Dedifferentiated amniotic fluid mesenchymal stem cell (primary cell): ENCODE results near the gene GULP1.
"Not testable (repeated sequence)": the region's sequence is repeated elsewhere in the genome, so short reads cannot be mapped to it uniquely, and the experiment has no call there.

Experiments used
- DNase-seq: peaks from one replicate; pipeline ENCODE4 v3.0.0-alpha.2; 2016; ENCODE audit errors: extremely low spot score

GULP1 gene, protein sequence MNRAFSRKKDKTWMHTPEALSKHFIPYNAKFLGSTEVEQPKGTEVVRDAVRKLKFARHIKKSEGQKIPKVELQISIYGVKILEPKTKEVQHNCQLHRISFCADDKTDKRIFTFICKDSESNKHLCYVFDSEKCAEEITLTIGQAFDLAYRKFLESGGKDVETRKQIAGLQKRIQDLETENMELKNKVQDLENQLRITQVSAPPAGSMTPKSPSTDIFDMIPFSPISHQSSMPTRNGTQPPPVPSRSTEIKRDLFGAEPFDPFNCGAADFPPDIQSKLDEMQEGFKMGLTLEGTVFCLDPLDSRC

DNA sequence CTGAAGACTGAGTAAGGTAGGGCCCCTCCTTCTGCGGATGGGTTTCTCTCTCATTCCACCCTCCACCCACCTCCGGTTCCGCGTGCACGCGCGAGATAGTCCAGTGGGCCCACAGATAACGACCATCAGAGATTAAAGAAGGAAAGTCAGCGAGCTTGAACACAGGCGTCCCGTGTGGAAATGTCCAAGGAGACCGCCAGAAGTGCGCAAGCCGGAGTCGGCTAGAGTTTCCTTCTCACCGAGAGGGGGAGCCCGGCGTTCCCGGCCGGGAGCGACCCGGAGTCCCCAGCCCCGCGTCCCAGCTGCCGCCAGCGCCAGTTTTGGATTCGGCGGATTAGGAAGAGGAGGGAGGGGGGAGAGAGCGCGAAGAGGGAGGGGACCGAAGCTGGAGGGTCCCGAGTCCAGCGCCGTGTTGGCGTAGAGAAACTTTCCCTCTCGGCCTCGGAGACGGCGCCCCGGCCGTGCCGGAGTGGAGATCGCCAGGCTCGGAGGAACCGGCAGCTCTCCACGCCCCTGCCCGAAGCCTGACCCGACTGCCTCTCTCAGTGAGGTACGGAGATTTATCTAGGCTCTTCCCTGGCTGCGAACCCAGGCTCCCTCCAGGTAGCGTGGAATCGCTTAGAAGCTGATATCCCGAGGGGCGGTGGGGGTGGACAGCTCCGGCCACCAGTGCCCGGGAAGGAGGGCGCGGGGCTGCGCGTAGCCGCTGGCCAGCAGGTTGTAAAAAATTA is at the start of gene GULP1:
GULP1 (plus strand) TSS at position 258 of the 731 bp plus-strand sequence. CDS start 185,829 bp downstream, outside the sequence.
- peak; percentile 82 for DNase-seq

DNA sequence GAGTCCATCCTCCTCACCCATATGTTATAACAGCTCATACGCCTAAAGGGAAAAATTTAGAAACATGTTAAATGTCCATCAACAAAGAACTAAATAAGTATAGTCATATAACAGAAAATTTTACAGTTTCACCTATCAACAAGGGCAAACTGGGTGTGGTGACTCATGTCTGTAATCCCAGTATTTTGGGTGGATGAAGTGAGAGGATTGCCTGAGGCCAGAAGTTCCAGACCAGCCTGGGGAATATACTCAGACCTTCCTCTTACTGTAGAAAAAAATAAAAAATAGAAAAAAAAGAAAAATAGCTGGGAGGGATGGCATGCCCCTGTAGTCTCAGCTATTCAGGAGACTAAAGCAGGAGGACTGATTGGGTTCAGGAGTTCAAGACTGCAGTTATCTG is 48.3 kb upstream of the GULP1 start:
- DNase-seq, result no peak

DNA sequence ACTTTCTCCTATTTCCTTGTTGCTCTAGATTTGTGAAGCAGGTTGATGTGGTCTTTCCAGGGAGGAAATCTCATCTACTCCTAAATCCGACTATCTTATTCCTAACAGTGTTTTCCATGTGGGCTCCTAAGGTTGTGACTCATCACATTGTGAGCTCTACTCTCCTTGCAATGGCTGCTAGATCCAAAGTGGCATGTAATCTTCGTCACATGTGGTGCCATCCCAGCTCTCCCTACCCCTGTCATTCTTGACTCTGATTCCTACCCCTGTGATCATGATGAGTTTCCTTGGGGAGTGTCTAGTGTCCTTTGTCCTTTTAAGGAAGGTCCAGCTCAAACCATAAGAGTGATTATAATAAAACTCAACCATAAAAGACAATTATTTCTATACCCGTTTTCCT is 47.3 kb upstream of the GULP1 start:
- no peak for DNase-seq

DNA sequence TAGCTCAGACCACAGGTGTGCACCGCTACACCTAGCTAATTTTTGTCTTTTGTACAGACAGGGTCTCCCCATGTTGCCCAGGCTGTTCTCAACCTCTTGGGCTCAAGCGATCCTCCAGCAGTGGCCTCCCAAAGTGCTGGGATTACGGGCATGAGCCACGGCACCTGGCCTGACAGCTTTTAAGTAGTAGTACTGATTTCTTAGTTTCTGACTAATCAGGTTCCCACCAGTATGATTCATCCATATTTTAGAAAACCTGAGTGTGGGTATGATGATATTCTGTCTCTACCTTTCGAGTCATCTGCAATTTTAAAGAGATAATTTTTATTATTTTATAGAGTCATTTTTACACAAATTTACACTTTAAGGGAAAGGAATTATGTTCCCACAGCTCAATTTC is 46.4 kb upstream of the GULP1 start:
- no peak for DNase-seq

DNA sequence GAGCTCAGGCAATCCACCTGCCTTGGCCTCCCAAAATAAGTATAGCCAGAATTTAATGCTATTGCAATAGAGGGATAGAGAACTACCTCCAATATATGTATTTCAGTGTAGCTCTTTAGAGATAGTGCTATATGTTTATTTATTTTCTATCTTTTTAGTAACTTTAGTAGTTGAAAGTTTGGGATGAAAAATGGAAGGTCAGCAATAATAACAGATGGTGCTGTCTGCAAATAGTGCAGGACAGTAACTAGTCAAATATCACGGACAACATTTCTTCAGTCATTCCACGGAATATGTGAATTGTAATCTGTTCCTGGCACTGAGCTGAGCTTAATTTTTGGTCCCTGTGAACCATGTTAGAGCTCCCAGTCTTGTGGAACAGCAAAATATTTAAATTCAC is 43.2 kb upstream of the GULP1 start:
- no peak for DNase-seq

DNA sequence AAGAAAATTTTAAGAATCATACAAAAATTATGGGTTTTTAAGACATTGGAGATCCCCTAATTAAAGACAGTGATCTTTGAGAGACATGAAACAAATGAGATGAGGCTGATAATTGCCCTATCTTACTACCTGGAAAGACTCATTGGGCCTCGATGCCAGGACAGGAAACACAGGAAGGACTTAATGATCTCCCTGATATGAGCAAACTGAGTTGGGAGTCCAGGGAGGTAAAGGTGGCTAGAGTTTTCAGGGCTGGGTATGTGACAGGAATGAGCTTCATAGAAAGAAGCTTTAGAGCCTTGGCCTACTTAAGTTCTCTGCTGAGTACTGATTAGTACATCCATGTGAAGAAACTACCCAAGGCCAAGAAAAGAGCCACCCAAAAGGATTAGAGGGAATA is 40.6 kb upstream of the GULP1 start:
- DNase-seq, result no peak

DNA sequence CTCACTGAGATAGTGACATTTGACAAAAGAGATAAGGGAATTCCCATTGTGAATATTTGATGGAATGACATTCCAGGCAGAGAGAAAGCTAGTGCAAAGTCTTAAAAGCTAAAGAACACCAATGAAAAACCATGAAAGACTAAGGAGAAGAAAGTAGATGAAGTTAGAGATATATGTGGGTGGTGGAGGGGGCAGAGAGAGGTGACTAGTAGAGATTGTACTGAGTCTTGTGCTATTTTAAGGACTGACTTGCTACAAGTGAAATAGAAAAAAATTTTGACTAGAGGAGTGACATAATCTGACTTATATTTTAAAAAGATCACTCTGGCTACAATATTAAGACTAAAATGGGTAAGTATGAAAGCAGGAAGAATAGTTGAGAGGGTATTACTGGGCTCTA is 35.3 kb upstream of the GULP1 start:
- no peak for DNase-seq

DNA sequence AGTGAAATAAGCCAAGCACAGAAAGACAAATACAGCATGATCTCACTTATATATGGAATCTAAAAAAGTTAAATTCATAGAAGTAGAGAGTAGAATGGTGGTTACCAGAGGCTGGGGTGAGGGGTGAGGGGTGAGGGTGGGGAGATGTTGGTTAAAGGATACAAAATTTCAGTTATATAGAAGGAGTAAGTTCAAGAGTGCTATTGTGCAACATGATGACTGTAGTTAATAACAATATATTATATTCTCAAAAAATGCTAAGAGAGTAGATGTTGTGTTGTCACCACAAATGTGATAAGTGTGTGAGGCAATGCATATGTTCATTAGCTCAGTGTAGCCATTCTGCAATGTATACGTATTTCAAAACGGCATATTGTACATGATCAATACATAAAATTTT is 26.4 kb upstream of the GULP1 start:
- DNase-seq, result no peak

DNA sequence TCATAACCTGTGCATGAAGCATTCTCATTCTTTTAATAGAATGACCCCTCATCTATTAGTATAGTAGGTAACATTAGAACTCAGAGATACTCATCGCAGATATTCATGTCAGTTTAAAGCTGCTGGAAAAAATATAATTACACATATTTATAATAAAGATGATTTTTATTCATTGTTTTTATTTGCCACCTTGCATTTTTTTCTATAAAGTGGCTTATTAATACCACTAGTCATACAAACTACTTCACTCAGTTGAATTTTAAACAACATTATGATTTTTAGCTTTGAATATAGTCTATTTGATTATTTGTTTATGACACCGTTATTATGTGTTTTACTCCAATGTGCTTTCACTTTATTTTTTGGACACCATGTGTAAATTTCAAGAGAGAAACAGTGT is 23.9 kb upstream of the GULP1 start:
- no peak for DNase-seq

DNA sequence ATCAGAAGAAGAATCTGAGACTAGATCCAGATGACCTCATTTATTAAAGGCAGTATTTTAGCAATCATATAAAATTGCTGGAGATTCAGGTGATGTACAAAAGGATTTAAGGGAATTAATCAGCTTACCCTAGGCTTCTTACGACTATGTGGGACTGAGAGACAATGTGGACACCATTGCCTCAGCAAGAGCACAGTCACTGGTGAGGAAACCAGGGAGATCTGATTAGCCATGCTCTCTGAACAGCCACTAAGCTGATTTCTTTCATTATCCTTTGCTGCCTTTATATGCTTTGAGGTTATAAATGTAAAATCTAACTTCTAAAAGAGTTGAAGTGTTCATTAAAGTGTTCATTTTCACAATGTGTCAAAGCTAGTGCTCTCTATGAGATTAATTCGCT is 22.7 kb upstream of the GULP1 start:
- no peak for DNase-seq

DNA sequence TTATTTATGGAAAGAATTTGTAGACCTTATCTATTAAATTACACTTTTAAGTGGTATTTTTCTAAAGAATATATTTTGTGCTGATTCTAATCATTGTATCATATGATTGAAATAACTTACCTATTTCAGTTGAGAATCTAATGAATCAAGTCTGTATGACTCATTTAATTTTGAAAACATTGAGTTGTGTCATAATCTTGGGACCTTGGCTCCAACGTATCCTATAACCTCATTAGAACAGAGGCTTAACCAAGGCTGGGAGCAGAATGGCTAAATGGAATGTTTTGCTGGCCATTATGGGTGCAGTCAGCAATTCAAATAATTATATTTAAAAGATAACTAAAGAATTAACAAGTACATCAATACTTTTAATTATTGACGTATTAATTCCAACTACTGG is 19.6 kb upstream of the GULP1 start:
- no peak for DNase-seq

DNA sequence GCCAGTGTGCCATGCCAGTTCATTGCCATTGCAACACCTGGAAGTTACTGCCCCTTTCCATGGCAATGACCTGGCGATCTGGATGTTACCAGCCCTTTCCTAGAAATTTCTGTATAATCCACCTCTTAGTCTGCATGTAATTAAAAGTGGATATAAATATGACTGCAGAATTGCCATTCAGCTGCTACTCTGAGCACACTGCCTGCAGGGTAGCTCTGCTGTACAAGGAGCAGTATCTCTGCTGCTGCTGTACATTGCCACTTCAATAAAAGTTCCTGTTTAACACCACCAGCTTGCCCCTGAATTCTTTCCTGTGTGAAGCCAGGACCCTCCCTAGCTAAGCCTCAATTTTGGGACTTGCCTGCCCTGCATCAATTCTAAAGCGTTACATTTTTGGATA is 17.4 kb upstream of the GULP1 start:
- DNase-seq, result no peak

DNA sequence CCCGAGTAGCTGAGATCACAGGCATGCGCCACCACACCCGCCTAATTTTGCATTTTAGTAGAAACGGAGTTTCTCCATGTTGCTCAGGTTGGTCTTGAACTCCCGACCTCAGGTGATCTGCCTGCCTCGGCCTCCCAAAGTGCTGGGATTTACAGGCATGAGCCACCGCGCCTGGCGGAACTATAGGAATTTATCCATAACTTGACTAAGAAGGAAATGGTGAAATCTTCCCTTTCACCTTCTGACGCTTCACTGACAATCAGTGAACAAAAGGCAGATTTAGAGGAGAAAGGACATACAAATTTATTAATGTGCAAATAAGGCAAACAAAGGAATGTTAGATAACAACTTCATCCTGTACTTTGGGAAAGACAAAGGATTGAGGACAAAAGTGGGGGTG is 15.4 kb upstream of the GULP1 start:
- DNase-seq, result no peak

DNA sequence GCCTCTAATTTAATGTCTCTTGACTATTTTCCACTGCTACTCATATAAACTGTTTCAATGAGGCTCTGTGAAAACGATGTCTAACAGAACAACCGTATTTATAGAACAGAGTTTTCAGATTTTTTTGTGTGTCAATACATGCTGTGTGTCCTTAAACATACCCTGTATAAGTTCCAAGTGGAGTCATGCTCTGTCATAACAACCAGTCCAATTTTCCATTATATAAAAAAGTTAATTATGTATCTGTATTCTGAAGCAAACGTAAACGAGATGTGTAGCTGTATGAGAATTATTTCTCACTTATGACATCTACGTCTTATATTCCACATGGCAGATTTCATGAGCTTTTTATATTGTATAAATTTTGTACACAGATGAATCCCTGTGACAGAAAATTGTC is 13.9 kb upstream of the GULP1 start:
- DNase-seq, result no peak

DNA sequence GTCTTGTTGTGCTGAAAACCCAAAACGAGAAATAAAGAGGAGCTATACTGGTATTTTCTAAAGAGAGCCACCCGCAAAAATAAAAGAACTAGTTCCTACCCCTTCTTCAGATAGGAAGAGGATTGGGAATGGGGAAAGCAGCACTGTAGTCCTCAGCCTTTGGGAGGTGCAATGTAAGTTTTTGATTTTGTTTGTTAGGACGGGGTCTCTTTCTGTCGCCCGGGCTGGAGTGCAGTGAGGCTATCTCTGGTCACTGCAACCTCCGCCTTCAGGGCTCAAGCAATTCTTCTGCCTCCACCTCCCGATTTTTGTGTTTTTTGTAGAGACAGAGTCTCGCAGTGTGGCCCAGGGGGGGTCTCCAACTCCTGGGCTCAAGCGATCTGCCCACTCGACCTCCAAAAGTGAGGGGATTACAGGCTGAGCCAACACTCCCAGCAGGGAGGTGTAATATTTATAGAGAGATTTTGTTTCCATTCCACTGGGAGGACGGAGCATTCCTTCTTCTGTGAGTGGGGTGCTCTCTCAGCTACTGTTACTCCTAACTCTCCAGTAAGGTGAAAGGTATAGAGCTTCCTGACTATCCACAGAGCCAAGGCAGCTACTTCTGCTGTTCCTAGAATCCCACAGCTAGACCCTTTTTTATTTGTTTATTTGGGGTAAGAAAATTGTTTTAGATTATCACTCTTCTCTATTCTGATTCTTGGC is 13.1 kb upstream of the GULP1 start:
- DNase-seq, result no peak

DNA sequence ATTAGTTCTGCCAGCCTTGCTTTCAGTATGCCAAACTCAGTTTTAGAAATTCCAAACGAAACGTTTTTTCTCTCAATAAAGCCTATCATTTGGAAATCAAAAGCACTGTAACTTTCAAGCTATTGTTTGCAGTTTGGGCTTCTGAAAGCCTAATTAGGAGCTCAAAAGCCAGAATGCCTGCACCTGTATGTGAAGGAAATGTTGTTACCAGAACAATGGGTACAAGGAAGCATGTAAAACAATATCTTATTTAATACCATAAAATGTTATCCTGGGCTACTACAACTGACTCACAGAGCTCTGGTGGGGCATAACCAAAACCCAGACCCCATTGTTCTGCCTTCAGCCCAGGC is 12.6 kb upstream of the GULP1 start:
- no peak for DNase-seq

DNA sequence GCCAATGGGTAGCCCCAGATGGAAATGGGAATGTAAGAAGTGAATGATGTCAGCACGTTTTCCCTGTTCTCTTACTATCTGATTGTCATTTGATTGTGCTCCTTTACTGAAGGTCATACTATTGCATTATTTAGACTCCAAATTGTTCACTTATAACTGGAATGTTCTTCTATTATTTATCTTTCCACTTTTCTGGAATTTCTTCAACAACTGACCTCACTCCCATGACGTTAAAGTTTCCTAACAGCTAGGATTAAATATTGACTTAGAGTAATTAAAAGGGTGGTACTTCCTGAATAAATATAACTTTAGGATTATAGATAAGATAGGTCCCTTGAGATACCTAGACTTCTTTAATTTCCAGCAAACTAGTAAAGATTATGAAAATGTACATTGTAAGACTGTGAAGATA is 10.9 kb upstream of the GULP1 start:
- no peak for DNase-seq

DNA sequence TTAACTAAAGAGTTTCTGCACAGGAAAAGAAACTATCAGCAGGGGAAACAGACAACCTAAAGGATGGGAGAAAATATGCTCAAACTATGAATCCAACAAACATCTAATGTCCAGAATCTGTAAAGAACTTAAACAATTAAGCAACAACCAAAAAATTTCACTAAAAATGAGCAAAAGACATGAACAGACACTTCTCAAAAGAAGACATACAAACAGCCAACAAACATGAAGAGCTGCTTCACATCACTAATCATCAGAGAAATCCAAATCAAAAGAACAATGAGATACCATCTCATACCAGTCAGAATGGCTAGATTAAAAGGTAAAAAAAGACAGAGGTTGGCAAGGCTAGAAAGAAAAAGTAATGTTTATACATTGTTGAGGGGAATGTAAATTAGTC is 8.8 kb upstream of the GULP1 start:
- no peak for DNase-seq

DNA sequence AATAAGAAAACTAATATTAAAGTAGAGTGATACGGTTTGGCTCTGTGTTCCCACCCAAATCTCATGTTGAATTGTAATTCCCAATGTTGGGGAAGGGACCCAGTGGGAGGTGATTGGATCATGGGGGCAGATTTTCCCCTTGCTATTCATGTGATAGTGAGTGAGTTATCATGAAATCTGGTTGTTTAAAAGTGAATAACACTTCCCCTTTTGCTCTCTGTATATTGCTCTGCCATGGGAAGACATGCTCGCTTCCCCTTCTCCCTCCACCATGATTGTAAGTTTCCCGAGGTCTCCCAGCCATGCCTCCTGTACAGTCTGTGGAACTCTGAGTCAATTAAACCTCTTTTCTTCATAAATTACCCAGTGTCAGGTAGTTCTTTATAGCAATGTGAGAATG is 7.4 kb upstream of the GULP1 start:
- DNase-seq, result not testable (repeated sequence)

DNA sequence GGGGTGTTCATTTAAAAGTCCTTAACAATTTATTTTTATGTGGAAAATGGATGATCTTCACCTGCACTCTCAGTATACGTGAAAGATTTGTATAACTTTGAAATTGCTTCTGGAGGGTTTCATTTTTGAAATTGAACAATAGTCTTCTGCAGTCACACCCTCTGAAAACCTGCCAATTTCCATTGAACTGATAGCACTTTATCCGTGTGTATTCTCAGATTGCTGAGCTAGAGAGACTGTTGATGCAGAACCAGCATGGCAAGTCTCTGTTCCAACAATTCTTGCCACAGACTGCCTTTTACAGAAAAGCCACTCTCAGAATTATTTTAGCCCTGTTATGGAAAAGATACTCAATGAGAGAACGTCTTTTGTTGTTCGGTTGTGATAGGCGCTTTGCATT is 6.6 kb upstream of the GULP1 start:
- no peak for DNase-seq

DNA sequence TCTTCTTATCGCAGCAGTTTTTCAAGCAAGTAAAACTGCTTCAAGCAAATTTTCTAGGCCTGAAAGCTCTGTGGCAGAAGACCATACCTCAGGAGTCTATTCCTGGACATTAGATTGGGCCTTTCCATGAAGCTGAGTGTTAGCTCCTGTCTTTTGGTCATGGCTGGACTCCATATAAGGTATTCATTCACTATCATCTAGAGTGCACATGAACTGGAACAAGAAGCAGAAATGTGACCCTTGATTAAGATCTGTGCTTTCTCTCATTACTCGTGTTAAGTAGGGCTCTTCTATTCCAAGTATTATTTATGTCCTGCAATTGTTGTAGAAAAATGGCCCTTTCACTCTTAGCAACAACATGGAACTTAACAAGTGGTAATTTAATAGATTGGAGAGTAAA is 5.9 kb upstream of the GULP1 start:
- no peak for DNase-seq

DNA sequence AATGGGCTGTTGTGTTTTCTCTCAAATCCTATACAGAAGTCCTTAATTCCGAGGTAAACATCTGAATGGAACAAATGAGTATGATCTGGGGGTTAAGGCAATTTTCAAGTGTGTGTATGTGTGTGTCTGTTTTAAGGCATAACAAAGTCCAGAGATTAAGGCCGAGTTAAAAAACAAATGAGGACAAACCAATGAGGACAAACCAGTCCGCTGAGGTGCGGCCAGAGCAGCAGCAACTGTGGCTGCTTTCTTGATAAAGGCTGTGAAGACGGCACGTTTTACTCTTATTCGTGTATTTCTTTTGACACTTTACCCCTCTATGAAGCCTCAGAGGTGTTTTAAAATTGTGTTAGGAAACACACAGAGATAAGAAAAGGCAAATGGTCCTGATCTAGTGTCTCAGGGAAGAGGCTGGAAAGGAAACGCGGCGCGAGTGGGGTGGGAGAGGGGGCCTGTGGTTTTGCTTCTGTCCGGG is 495 bp upstream of the GULP1 start:
- no peak for DNase-seq
